AG09309 (cell line): Measurements from ENCODE around the gene TNPO2.
"Not testable (repeated sequence)": the region's sequence is repeated elsewhere in the genome, so short reads cannot be mapped to it uniquely, and the experiment has no call there.

Experiments used
- DNase-seq: peaks from one replicate; pipeline ENCODE4 v3.0.0-alpha.2; 2010; ENCODE audit warnings: low read depth
- H3K4me3 ChIP-seq: 2 replicates; pipeline ENCODE4 v1.5.1; 2011; ENCODE audit warnings: mild to moderate bottlenecking, low read depth, low read length, moderate library complexity; ENCODE audit not compliant: control insufficient read depth
- CTCF ChIP-seq: IDR thresholded peaks from 2 replicates; pipeline ENCODE4 v1.5.1; 2011; ENCODE audit warnings: mild to moderate bottlenecking, low read depth, low read length, inconsistent platforms; ENCODE audit not compliant: insufficient read depth, control insufficient read depth; ENCODE audit errors: missing control alignments

TNPO2 gene

GRCh38 chr19:12706332-12706718, 17.4 kb downstream of the TNPO2 start:
- TF ChIP-seq CTCF: no peak
- no peak for DNase-seq

GRCh38 chr19:12705654-12706331, 17.9 kb downstream of the TNPO2 start:
- H3K4me3 ChIP-seq: no peak overlapping the region
- no peak for DNase-seq
- no peak for TF ChIP-seq CTCF

More at GRCh38 chr19:12706332-12706718, 17.4 kb downstream of the TNPO2 start:
- H3K4me3 ChIP-seq: no peak overlapping the region

GRCh38 chr19:12705169-12705568, 18.6 kb downstream of the TNPO2 start:
- H3K4me3 ChIP-seq: no peak overlapping the region
- no peak for TF ChIP-seq CTCF
- no peak for DNase-seq

GRCh38 chr19:12703046-12703445, 20.7 kb downstream of the TNPO2 start:
- no peak for DNase-seq
- no peak overlapping the region for H3K4me3 ChIP-seq
- no peak for TF ChIP-seq CTCF

- no peak for TF ChIP-seq CTCF
- DNase-seq: no peak
- no peak overlapping the region for H3K4me3 ChIP-seq
Observed at GRCh38 chr19:12701596-12702282, 22.0 kb downstream of the TNPO2 start.

GRCh38 chr19:12698138-12698537, 25.6 kb downstream of the TNPO2 start:
- H3K4me3 ChIP-seq: no peak overlapping the region
- no peak for TF ChIP-seq CTCF

GRCh38 chr19:12697425-12697824, 26.3 kb downstream of the TNPO2 start:
- H3K4me3 ChIP-seq, DNase-seq: not testable (repeated sequence)

More at GRCh38 chr19:12698138-12698537, 25.6 kb downstream of the TNPO2 start:
- no peak for DNase-seq
